GM21529 (cell line): Measurements from ENCODE around the gene MCM7.
A peak's percentile ranks its signal among the peaks of the same experiment; 100 is the strongest.

ENCODE experiments used
- ATAC-seq: cut with Tn5 transposase; IDR thresholded peaks from one replicate; pipeline ENCODE4 v1.9.1; 2021; ENCODE audit not compliant: unreplicated experiment

The MCM7 gene

GRCh38 chr7:100098913-100099312 lies 2.3 kb downstream of the MCM7 start:
- no peak for ATAC-seq

- ATAC-seq = no peak
These were observed 5.5 kb downstream of the MCM7 start for GRCh38 chr7:100095704-100096103.

- ATAC-seq = no peak
These were observed 5.9 kb downstream of the MCM7 start for GRCh38 chr7:100095289-100095688.

- ATAC-seq = no peak
These were observed 7.2 kb downstream of the MCM7 start for GRCh38 chr7:100093925-100094486.

- ATAC-seq = no peak
These were observed 7.7 kb downstream of the MCM7 start for GRCh38 chr7:100093498-100093897.

GRCh38 chr7:100093054-100093453 lies 8.1 kb downstream of the MCM7 start:
- ATAC-seq = no peak

GRCh38 chr7:100091411-100092181 lies 9.6 kb downstream of the MCM7 start:
- ATAC-seq = no peak

- ATAC-seq = no peak
These were observed 10.4 kb downstream of the MCM7 start for GRCh38 chr7:100090527-100091410.

GRCh38 chr7:100089458-100090196 lies 11.6 kb downstream of the MCM7 start:
- no peak for ATAC-seq

- peak; percentile 68 for ATAC-seq
These were observed 12.4 kb downstream of the MCM7 start, which contains the start of gene COPS6 for GRCh38 chr7:100088621-100089457. COPS6 (plus strand) TSS chr7:100088969; CDS start chr7:100088991, 22 bp downstream.

GRCh38 chr7:100088095-100088620 lies 13.0 kb downstream of the MCM7 start:
- ATAC-seq = no peak

- ATAC-seq = no peak
These were observed 14.0 kb downstream of the MCM7 start for GRCh38 chr7:100087055-100087750.

- no peak for ATAC-seq
These were observed 15.7 kb downstream of the MCM7 start for GRCh38 chr7:100085515-100085914.

GRCh38 chr7:100082978-100083377 lies 18.2 kb downstream of the MCM7 start:
- no peak for ATAC-seq

- ATAC-seq = peak; percentile 89
These were observed 19.6 kb downstream of the MCM7 start, which contains the start of gene ZNF3 for GRCh38 chr7:100081535-100082102. ZNF3 (minus strand) TSS chr7:100081723; CDS start chr7:100077357, 4,366 bp downstream.

- ATAC-seq = no peak
These were observed 20.2 kb downstream of the MCM7 start for GRCh38 chr7:100080907-100081534.

GRCh38 chr7:100079024-100079560 lies 22.1 kb downstream of the MCM7 start:
- ATAC-seq = no peak

GRCh38 chr7:100077205-100077604 lies 24.0 kb downstream of the MCM7 start:
- ATAC-seq = no peak
